Prostate gland (tissue), 2 donors: ENCODE measurements around the gene ANAPC16.

Experiments used
- POLR2A ChIP-seq: fragments of 450-650 bp; IDR thresholded peaks from one replicate; pipeline ENCODE4 v1.6.1; 2016; ENCODE audit warnings: antibody characterized with exemption, mild to moderate bottlenecking
- TF ChIP-seq, protein P1 (sequence below), 4 experiments: fragments of 200-600 bp in 2 of 4; fragments of 450-650 bp in 2 of 4; sonication (generic) in 2 of 4; IDR thresholded peaks; 1 replicate in 3 of 4; 2 replicates in 1 of 4; pipeline ENCODE4 v1.5.1; 2016 to 2019; ENCODE audit warnings: antibody characterized with exemption in 4 of 4, mild to moderate bottlenecking in 2 of 4, moderate library complexity in 2 of 4

DNA sequence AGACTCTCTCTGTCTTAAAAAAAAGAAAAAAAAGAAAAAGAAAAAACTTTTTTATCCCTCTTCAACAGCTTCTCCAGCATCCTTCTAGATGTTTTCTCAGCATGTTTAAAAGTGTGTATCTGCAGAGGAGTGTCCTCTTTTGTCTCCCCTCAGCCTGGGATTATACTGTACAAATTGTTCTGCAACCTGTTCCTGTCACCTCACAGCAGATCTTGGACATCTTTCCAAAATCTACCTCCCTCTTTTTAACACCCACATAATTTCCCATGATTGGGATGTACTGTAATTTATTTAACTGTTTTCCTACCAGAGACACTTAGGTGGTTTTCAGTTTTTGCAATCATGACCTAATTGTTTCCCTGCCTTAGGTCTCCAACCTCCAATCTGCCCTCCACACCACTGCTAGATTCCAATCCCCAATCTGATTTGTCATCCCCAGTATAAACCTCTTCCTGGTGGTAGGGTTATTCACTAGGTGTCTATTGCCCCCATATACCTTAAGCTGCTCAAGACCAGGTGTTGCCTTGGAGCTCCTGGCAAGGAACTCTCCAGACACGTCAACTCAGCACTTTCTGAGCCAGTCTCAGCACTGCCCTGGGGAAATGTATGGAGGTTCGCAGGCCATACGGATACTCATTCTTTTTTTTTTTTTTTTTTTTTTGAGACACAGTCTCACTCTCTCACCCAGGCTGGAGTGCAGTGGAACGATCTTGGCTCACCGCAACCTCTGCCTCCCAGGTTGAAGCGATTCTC lies 40.3 kb downstream of the ANAPC16 start:
- TF ChIP-seq, protein P1, sequence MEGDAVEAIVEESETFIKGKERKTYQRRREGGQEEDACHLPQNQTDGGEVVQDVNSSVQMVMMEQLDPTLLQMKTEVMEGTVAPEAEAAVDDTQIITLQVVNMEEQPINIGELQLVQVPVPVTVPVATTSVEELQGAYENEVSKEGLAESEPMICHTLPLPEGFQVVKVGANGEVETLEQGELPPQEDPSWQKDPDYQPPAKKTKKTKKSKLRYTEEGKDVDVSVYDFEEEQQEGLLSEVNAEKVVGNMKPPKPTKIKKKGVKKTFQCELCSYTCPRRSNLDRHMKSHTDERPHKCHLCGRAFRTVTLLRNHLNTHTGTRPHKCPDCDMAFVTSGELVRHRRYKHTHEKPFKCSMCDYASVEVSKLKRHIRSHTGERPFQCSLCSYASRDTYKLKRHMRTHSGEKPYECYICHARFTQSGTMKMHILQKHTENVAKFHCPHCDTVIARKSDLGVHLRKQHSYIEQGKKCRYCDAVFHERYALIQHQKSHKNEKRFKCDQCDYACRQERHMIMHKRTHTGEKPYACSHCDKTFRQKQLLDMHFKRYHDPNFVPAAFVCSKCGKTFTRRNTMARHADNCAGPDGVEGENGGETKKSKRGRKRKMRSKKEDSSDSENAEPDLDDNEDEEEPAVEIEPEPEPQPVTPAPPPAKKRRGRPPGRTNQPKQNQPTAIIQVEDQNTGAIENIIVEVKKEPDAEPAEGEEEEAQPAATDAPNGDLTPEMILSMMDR (IDR thresholded peaks at IDR 0.05) = no peak
- TF ChIP-seq POLR2A = no peak
